Activated naive CD8-positive, alpha-beta T cell treated with anti-CD3 and anti-CD28 coated beads, Interleukin-2, amount 50 U/mL, for 16 hours (primary cell): ENCODE data around the gene AMBP.
"Not testable (repeated sequence)": the region's sequence is repeated elsewhere in the genome, so short reads cannot be mapped to it uniquely, and the experiment has no call there.

Source experiments
- DNase-seq: peaks from one replicate; pipeline ENCODE4 v3.0.0-alpha.2; 2020; ENCODE audit warnings: low read depth, low spot score

Gene AMBP

GRCh38 chr9:114051281-114051680, 26.8 kb downstream of the AMBP start:
- no peak for DNase-seq

- DNase-seq = no peak
These were observed 27.5 kb downstream of the AMBP start for GRCh38 chr9:114050646-114051045.

GRCh38 chr9:114050226-114050568, 27.9 kb downstream of the AMBP start:
- no peak for DNase-seq

GRCh38 chr9:114049441-114050225, 28.5 kb downstream of the AMBP start:
- no peak for DNase-seq

GRCh38 chr9:114048533-114049415, 29.3 kb downstream of the AMBP start:
- DNase-seq = no peak

GRCh38 chr9:114047717-114048116, 30.4 kb downstream of the AMBP start:
- DNase-seq = no peak

GRCh38 chr9:114046875-114047274, 31.2 kb downstream of the AMBP start:
- no peak for DNase-seq

- no peak for DNase-seq
These were observed 31.8 kb downstream of the AMBP start for GRCh38 chr9:114046237-114046755.

- DNase-seq = not testable (repeated sequence)
These were observed 34.4 kb downstream of the AMBP start for GRCh38 chr9:114043660-114044059.

GRCh38 chr9:114039484-114039883, 38.6 kb downstream of the AMBP start:
- DNase-seq = no peak

- DNase-seq = no peak
These were observed 39.3 kb downstream of the AMBP start for GRCh38 chr9:114038724-114039313.

GRCh38 chr9:114037961-114038723, 40.0 kb downstream of the AMBP start:
- no peak for DNase-seq

GRCh38 chr9:114037249-114037648, 40.9 kb downstream of the AMBP start:
- DNase-seq = no peak

GRCh38 chr9:114035845-114036801, 42.0 kb downstream of the AMBP start:
- no peak for DNase-seq

GRCh38 chr9:114035221-114035844, 42.8 kb downstream of the AMBP start:
- DNase-seq = no peak

- DNase-seq = no peak
These were observed 43.4 kb downstream of the AMBP start for GRCh38 chr9:114034661-114035062.

GRCh38 chr9:114034196-114034595, 43.9 kb downstream of the AMBP start:
- no peak for DNase-seq

- DNase-seq = no peak
These were observed 44.5 kb downstream of the AMBP start for GRCh38 chr9:114033397-114034103.
